NT2/D1 (cell line): ENCODE results near the gene KSR1.

ENCODE experiments used
- SUZ12 ChIP-seq: IDR thresholded peaks from 2 replicates; pipeline ENCODE4 v1.6.1; 2011; ENCODE audit not compliant: insufficient read length, insufficient read depth; ENCODE audit errors: extremely low read depth
- YY1 ChIP-seq: IDR thresholded peaks from 2 replicates; pipeline ENCODE4 v1.6.1; 2011; ENCODE audit not compliant: insufficient read length, insufficient read depth
- ZNF274 ChIP-seq: IDR thresholded peaks from 2 replicates; pipeline ENCODE4 v1.6.1; 2011; ENCODE audit warnings: mild to moderate bottlenecking, low read depth, low read length

DNA sequence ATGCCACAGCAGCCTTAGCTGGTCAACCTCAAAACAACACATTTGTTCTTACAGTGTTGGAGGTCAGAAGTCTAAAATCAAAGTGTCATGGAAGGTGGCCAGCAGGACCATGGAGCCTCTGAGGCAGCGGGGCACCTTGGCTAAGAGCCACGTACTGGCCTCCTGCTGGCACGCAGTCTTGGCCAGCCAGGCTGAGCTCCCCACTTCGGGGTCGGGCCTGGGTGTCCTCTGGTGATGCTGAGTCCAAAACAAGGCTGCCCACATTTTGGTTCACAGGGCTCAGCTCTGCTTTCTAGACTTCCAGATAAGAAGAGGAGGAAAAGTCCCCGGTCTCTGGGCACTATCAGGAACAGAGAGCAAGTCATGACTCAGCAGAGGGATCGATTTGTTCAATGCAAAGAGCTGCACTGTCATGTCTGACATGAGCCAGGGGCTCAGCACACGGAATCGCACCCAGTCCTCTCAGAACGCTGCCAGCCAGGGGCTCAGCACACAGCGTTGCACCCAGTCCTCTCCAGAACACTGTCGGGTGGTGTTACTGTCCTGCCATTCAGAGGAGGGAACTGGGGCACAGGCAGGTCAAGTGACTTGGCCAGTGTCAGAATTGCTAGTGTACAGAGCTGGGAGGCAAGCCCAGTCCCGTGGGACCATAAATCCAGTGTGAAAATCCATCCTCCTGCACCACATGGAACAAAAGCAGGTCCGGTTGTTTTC, 177.2 kb downstream of the KSR1 start:
- no peak for TF ChIP-seq YY1
- TF ChIP-seq SUZ12 = no peak
- TF ChIP-seq ZNF274 = no peak
